HG02870 (cell line): Measurements from ENCODE around the gene CPLANE2.
"Not testable (repeated sequence)": the region's sequence is repeated elsewhere in the genome, so short reads cannot be mapped to it uniquely, and the experiment has no call there.

Source experiments
- ATAC-seq: cut with Tn5 transposase; IDR thresholded peaks from one replicate; pipeline ENCODE4 v1.9.1; 2021; ENCODE audit warnings: mild to moderate bottlenecking, moderate library complexity; ENCODE audit not compliant: unreplicated experiment

Gene CPLANE2

GRCh38 chr1:16210581-16210980 lies 26.4 kb downstream of the CPLANE2 start:
- ATAC-seq = no peak

DNA sequence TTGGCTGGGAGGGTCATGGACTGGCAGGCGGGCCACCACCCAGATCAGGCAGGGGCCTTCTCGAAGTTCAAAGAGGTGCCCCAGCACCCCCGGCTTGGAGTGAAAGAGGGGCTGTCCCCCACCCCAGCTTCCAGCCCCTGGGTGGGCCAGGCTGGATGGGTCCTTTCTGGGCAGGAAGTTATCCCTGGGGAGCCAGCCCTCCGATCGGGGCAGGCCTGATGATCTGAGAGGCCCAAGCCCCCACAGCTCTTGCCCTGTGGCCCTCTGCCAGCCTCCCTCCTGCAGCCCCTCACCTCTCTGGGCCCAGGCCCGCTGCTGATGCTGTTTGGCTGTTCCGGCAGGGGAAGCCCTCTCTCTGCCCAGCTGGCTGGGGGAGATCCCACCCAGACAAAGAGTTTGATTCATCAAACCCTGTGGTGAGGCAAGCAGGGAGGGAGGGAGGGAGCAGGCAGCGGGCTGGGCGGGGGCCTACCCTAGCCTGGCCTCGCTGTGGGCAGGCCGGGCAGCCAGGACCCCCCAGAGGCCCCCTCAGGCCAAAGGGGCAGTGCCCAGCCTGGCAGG lies 27.1 kb downstream of the CPLANE2 start:
- no peak for ATAC-seq

GRCh38 chr1:16209132-16209846 lies 27.7 kb downstream of the CPLANE2 start:
- no peak for ATAC-seq

DNA sequence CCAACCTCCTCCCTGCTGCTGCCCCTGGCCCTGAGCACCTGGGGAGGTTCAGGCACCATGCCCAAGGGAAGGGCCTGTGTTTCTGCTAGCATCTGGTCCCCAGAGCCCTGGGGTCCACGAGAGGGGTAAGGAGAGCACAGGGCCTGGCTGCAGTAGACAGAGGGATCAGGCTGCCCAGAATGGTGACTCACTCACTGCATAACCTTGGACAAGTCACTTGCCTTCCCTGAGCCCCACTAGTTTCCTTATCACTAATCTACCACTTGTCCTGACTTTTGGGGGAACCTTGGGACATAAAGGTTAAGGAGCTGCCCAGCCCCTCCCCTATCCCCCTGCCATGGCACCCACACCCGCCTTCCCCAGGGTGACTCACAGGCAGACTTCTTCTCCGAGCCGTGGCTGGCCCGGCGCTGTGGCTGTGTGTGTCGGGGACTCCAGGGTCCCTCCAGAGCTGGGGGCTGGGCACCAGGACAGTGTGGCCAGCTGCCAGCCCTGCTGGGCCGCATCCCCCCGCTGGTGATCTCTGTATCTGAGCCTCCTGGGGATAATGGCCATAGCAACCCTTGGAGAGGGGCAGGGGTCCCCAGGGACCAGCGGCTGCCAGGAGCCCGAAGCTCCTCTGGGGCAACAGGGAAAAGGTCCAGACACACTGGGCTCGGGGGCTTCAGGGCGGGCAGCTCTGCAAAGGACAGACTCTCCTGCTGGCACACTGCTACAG lies 28.6 kb downstream of the CPLANE2 start:
- no peak for ATAC-seq

DNA sequence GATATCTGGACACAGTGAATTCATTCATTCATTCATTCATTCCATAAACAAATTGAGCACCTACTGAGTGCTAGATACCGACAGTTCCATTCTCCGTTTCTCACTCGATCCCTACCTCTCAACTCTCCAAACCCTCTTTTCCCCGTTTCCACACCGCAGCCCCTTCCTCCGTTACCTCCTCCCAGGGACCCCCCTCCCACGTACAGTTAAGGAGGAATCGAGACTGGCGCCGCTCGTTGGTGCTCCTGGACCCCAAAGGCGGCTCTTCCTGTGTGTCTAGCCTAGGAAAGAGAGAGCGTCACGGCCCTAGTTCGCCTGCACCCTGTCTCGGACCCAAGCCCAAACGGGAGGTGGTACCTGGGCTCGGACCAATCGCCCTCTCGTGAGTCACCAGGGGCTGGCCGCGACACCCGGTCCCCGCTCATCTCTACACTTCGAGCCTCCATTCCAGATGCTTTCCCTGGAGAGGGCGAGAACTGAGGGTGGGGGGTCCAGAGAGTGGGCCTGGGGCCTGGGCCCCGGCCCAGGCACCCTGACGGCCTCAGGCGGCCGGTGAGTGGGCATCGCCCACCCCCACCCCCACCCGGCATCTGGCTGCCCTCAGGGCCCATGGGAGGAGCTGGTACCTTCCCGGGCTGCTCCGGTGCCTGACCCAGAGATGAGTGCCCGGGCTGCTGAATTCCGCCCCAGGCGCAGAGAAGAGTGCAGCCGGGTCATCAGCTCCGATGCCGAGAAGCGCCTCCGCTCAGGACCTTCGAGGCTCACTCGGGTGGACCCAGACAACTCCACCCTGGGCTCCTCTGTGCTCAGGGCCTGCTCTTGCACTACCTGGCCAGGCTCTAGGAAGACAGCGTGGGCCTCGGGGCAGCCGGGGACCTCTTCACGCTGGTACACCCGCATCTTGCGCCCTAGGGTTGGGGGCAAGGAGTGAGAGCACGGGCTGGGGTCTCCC lies 29.4 kb downstream of the CPLANE2 start:
- ATAC-seq = no peak

DNA sequence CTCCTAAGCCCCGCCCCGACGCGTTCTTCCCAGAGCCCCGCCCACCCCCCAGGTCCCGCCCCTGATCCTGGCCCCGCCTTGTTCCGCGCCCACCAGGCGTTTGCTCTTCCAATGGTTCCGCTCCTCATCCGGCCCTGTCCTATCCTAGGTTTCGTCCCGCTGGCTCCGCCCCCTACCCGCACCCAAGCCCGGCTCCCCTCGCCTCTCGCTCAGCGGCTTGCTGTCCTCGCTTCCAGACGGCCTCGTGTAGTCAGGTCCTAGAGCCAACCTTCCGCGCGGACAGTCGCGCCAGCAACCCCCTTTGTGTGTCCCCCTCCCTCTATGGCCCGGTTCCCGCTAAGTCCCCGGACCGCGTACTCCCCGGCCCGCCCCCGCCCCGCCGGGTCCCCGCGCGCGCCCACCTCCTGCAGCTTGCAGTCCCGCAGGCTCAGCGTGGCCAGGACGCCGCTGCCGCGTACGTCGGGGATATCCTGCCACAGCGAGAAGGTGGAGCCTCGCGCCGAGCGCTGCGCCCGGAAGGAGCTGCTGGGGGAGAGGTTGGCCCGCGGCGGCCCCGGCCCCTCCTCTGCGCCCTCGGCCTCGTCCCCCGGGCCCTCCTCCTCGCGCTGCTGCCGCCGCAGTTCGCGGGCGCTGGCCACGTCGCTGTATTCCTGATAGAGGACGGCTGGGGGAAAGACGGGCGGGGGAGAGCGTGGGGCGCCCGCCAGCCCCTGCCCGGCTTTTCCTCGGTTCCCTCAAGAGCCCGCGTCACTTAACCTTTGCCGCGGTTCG lies 30.3 kb downstream of the CPLANE2 start:
- peak; percentile 60 for ATAC-seq

DNA sequence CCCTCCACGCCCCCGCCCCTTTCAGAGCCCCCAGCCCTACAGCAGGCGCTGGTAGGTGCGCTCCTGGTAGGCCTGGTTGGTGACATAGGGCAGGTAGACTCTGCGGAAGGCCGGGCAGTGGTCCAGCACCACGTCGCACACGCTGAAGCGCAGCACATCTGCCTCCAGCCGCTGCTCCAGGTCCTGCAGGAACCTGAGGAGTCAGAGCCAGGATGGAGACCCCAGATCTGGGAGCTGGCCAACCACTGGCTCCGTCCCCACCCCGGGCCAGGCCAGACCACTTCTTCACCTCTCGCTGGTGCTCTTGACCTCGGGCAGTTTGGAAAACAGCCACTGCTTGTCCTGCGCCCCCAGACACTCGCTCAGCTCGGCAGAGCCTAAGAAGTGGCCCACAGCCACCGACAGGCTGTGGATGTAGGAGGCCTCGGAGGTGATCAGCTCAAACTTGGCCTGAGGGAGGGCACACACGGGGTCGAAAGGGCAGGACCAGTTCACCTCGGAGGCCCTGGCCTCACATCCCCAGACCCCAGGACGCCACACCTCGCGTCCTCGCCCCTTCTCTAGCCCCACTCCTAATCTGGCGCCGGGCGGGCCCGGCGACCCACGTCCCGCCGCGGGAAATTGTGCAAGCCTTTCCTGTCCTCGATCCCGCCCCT lies 31.0 kb downstream of the CPLANE2 start:
- peak; percentile 12 for ATAC-seq

DNA sequence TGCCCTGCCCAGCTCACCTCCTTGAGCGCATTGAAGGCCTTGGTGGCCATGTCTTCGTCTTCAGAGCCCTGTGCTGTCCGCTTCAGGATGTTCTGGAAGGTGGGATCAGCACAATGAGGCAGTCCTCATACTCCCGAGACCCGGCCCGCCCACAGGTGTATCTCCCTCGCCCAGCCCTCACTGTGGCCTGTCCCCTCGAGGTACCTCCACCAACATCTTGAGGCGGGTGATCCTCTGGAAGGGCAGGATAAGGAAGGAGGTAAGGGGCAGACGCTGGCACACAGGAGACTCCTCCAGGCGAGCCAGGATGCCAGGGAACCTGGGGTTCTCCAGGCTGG lies 31.7 kb downstream of the CPLANE2 start:
- ATAC-seq = no peak

DNA sequence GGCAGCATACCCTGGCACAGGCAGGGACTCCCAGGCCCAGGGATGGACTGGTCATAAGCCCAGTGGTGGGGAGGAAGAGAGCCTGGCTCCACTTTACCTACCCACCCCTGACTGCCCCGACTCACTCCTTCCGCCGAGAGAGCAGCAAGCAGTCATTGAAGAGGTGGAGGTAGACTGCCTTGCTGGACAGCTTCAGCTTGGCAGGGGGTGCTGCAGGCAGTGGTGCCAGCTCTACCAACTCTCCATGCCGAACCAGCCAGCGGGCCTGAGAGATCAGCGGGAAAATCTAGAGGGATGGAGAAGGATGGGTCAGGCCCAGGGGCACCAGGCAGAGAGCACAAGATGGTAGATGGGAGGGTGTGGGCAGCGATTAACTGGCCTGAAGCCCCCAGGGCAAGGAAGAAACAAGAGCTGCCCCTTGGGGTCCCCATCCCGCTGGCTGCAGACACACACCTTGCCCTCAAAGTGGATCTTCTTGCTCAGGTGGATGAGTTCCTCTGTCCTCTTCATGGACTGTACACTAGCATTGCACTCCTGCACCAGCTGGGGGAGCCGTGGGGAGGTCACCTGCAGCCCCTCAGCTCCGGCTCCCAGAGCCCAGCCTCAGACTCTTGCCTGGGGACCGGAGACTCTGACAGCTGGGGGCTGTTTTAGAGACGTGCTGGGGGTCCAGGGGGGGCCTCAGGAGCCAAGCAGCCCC lies 32.2 kb downstream of the CPLANE2 start:
- no peak for ATAC-seq

- no peak for ATAC-seq
Measured at GRCh38 chr1:16204216-16204615, 32.8 kb downstream of the CPLANE2 start.

DNA sequence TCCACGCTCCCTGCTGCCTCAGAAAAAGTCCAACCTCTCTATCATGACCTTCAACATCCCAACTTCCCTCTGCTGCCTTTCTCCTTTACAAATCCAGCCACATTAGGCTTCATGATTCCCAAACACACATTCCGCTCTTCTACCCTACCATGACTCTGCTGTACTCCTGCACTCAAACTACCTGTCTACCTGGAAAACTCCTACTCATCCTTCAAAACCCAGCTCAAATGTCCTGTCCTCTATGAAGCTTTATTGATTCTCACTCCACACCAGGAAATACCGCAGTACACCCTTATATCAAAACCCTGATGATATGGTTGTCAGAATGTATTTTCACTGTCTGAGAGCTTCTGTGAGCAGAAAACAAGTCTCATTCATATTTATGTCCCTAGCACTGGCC lies 33.4 kb downstream of the CPLANE2 start:
- ATAC-seq = no peak

DNA sequence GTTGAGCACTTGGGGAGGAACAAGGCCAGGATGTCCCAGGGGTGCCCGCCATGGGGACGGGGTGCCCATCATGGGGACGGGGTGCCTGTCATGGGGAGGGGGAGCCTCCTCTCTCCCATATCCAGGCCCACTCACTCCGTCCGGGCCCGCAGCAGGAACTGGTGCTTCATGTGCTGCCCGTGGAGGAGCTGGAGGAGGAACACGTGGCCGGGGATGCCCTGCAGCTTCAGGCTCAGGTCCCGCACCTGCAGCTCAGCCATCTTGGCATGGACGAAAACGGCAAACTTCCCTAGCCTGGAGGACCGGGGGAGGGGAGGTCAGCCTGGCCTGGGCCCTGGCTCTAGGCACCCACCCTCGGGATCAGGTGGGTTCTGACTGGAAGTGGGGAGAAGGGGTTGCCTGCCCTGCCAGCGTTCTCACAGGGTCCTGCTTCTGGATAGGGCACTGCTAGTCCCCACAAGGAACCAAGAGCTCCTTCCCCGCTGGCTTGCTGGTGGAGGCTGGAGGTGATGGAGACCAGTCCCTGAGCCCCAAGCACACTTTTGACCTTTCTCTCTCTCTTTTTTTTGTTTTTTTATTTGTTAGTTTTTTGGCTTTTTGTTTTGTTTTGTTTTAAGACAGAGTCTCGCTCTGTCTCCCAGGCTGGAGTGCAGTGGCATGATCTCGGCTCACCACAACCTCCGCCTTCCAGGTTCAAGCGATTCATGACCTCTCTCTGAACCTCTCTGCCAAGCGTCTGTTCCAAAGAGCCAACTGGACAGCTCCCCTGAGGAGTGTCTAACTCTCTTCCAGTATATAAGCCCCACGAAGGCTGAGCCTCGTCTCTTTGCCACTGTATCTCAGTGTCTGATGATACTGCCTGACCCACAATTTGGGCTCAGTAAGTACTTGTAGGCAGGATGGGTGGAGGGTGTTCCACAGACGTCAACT lies 34.4 kb downstream of the CPLANE2 start:
- ATAC-seq = no peak

DNA sequence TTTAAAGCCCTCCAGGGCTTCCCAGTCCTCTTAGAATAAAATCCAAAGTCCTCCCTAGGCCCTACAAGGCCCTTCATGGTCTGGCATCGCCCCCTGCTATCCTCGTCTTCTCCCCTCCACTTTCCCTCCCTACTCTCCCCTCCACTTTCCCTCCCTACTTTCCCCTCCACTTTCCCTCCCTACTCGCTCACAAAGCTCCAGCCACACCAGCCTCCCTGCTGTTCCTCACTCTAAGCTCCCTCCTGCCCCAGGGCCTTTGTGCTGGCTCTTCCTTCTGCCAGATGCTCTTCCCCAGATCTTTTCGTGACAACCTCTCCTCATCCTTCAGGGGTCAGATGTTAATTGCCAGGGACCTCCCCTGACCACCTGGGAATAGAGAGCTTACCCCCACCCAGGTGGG lies 37.3 kb downstream of the CPLANE2 start:
- ATAC-seq = no peak

GRCh38 chr1:16199157-16199501 lies 37.9 kb downstream of the CPLANE2 start:
- ATAC-seq = no peak

- ATAC-seq = no peak
Measured at GRCh38 chr1:16198444-16199156, 38.4 kb downstream of the CPLANE2 start.

DNA sequence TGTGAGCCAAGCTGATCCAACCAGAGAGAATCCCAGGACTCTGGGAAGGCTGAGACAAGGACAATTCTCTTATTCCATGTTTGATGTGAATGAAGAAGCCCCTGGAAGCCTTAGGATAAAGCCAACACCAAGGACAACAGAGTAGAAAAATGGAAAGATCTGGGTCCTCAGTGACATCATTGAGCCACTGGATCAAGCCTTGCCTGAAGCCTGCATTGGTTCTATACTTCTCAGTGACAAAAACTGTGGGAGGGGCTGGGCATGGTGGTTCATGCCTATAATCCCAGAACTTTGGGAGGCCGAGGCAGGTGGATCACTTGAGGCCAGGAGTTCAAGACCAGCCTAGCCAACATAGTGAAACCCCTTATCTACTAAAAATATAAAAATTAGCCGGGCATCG lies 40.1 kb downstream of the CPLANE2 start:
- no peak for ATAC-seq

GRCh38 chr1:16196139-16196538 lies 40.8 kb downstream of the CPLANE2 start:
- ATAC-seq = not testable (repeated sequence)

DNA sequence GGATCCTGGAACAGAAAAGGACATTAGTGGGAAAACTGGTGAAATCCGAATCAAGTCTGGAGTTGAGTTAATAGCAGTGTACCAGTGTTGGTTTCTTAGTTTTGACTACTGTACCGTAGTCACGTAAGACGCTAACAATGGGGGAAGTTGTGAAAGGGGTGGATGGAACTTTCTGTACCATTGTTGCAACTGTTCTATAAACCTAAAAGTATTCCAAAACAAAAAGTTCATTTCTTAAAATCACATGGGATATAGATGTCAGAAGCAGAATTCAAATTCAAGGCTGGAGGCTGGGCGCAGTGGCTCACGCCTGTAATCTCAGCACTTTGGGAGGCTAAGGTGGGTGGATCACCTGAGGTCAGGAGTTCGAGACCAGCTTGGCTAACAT lies 41.5 kb downstream of the CPLANE2 start:
- no peak for ATAC-seq
